C4-2B (cell line): Measurements from ENCODE around the gene PFKFB4.

Experiments used
- ZFX ChIP-seq: fragments of 450-650 bp; IDR thresholded peaks from 2 replicates; pipeline ENCODE4 v1.6.1; 2017
- TF ChIP-seq, protein P1 (sequence below): fragments of 450-650 bp; conservative IDR thresholded peaks from 2 replicates; pipeline ENCODE4 v1.5.1; 2017; ENCODE audit warnings: mild to moderate bottlenecking

DNA sequence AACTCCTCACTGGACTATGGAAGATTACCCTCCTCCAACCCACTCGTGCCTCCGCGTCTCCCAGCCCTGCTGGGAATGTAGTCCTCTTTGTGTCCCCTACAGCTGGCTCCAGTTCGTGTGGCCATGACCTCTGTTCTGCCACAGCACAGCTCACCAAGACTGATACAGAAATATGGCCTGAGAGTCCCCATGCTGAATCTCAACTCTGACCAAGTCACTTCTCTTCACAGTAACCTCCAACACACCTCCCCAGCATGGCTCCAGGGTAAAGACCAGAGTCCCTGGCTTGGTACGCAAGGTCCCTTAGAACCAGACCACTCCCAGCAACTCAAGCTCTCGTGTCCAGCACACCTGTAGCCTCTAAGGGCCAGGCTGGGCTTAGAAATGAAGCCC, 40.8 kb upstream of the PFKFB4 start:
- TF ChIP-seq, protein P1, sequence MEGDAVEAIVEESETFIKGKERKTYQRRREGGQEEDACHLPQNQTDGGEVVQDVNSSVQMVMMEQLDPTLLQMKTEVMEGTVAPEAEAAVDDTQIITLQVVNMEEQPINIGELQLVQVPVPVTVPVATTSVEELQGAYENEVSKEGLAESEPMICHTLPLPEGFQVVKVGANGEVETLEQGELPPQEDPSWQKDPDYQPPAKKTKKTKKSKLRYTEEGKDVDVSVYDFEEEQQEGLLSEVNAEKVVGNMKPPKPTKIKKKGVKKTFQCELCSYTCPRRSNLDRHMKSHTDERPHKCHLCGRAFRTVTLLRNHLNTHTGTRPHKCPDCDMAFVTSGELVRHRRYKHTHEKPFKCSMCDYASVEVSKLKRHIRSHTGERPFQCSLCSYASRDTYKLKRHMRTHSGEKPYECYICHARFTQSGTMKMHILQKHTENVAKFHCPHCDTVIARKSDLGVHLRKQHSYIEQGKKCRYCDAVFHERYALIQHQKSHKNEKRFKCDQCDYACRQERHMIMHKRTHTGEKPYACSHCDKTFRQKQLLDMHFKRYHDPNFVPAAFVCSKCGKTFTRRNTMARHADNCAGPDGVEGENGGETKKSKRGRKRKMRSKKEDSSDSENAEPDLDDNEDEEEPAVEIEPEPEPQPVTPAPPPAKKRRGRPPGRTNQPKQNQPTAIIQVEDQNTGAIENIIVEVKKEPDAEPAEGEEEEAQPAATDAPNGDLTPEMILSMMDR = no peak
- no peak for TF ChIP-seq ZFX
